NCI-H748 treated with DMSO at 0.1 percent for 48 hours (cell line): ENCODE data around the gene OPN3.

Experiments used
- DNase-seq: peaks from one replicate; lab custom pipeline; 2025; lab: John Stamatoyannopoulos, UW

OPN3 gene

DNA sequence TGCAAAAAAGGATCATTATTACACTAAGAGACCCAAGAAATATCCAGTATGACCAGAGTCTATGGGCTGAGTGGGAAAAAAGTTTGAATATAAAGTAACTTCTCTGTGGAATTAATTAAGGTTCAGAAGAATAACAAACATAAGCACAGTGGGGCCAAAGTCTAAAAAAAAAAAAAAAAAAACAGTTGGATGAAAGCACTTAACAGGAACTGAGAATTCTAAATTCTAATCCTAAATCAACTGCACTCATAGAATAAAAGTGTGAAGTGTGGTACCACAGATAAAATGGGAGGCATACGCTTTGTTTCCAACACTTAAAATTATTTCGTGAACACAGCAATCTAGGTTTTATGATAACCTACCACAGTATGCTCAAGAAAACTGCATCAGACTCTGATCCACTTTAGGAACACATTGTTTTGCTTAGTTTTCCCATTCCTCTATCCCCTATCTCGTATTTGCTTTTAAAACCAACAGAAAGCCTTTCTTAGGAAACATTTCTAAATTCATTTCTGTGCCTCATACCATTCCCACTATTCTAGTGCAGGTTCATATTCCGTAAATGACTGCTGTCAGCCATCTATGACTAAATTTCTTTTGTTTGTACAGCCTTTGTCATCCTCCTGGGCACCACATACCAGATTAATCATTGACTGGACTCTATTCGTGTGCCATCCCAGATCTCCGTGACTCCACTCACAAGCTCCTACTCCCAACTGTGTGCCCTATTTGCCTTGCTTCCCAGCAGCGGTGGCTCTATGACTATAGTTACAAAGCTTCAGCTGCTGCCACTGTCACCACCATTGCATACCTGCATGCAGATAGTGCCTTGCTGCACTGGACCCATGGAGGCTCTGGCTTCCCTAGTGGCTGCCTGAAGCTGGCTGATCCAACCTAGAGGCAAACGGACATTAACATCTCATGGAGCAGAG, 24.9 kb downstream of the OPN3 start:
- no peak for DNase-seq

DNA sequence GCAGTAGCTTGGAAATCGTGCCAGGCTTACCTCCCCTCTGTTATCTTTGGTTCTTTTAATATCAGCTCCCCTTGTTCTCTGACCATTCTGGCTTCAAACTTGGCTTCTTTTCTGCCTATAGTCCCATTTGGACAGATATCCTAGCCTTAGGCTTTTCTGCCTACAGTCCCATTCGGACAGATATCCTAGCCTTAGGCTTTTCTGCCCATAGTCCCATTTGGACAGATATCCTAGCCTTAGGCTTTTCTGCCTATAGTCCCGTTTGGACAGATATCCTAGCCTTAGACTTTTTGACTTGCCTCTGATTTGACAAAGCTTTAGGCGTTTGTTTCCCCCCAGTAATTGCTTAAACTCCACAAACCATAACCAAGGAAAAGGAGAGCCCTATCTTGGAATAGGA, 25.6 kb downstream of the OPN3 start:
- DNase-seq: no peak

DNA sequence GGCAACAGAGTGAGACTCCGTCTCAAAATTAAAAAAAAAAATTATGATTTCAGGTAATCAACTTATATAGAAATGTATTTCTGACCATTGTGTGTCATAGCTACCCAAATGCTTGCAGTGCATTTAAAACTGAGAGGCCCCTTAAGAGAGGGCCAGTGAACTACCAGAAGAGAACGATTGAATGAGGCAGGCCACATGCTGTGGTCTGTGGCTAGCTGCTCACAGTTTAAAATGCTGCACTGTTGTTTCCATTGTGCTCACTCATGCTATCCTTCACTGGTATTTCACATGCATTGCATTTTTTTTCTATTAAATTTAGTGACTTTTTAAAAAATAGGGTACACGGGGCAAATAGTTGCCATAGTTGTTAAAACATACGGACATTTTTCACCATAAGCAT, 26.0 kb downstream of the OPN3 start:
- no peak for DNase-seq

DNA sequence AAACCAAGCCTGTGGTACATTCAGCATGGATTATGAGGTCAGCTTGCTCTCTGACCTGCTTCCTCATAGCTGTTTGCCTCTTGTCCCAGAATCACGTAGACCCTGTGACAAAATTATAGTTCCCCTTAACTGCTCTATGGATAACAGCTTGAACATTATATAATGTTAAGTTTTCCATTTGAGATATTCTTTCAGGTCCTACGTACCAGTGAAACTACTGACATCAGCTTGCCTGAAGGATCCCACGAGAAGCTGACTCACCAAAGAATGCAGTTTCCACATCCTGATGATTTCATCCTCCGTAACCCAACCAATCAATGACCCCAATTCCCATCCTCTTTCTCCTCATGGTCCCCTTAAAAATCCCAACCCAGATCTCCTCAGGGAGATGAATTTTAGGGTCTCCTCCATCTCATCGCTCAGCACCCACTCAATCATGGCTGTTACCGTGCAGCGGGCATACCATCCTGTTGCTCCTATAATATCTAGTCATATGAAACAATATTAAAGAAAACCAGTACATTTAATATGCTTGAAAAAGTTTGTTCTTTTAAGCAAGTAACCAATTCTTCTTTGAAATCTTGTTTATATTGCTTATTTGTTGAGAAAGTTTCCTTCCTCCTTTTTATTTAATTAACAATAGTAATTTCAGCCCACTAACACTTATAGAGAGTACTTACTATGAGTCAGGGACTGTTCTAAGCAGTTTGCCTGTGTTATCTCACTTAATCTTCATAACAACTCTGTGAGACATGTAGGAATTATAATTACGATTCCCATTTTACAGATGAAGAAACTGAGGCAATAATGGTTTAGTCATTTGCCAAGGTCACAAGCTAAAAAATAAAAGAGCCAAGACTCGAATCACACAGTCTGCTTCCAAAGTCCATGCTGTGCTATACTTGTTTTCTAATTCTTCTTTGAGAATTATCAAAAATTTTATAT, 27.4 kb downstream of the OPN3 start:
- DNase-seq: no peak

DNA sequence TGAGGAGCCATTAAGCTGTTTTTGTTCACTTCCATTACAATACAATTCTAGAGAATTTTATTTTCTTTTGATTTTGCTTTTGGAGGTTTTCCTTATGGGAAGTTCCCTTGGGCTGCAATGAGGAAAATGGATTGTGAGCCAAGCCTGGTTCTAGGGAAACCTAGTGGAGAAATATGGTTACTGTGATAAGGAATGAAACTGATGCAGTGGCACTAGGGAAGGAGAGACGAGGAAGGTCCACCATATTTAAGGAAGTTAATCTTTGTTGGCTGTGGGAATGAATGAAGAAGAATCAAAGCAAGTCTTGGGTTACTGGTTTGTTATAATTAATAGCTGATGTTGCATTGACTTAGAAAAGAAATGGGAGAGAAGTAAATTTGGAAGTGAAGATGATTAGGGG, 28.4 kb downstream of the OPN3 start:
- DNase-seq: no peak

DNA sequence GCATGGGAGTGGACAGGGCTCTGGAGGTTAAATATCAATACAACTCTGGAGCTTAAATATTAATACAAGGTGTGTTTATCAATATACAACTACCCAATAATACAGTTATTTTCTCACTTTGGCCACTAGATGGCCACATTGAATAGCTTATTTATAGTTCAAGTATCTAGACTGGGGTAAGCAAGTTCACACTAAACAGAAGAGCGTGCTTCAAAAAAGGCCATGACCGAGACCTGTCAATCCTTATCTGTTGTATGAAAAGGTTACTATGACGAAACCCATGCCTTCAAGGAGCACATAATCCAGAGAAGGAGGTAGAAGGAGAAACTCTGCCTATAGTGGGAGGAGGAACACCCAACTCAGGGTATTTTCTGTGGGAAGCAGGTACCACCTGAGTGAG, 29.1 kb downstream of the OPN3 start:
- peak; percentile 23 for DNase-seq

DNA sequence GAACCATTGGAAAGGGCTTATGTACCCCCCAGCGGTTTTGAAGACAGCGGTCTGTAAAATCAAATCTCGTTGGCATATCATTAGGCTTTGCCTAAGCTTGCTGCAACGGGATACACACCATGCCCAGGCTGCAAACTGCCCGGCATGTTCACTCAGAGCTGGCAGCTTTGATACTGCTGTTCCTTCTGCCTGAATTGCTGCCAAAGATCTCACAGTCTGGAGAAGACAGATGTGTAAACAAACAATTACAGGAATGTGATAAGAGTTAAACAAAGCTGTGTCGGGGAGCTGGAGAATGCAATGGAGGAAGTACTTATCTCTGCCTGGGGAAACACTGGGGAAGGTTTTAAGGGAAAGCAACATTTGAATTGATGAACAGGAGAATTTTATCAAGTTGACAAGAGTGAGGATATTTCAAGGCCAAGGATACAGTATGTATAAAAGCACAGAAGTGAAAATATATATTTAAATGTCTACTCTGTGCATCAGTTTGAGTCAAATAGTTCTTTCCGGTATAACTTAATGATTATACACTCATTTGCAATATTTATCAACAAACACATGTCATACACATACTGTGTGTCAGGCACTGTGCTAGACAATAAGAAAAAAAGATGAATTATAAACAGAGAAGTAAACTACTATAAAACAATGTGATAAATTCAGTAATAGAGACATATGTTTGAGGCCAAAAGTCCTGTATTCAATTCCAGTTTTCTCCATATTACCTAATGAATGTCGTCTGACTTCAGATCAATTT, 29.9 kb downstream of the OPN3 start:
- no peak for DNase-seq

DNA sequence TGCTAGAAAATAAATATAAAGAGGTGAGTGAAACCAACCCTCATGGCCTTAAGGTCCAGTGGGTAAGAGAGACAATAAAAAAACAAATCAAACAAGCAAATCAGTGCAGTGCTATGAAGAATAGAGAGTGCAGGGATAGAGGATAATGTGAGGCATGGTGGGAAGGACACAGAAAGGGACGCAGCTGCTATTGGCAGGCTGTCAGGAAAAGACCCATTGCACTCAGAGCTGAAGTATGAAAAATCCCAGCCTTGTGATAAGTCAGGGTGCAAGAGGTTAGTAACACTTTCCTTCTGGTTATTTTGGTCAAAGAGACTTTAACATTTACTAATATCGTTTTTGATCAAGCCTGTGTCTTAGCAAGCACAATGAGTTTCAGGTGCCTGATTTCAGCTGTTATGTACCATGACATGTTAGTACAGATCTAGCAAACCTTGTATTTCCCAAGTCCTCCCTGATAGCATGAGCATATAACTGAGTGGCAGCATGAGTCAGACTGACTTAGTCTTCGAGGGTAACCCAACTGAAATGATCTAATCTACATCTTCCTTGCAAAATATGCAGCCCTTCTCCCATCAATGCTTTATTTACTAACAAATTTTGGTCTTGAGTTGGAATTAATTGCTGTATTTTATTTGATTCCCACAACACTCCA, 31.7 kb downstream of the OPN3 start:
- DNase-seq: no peak

DNA sequence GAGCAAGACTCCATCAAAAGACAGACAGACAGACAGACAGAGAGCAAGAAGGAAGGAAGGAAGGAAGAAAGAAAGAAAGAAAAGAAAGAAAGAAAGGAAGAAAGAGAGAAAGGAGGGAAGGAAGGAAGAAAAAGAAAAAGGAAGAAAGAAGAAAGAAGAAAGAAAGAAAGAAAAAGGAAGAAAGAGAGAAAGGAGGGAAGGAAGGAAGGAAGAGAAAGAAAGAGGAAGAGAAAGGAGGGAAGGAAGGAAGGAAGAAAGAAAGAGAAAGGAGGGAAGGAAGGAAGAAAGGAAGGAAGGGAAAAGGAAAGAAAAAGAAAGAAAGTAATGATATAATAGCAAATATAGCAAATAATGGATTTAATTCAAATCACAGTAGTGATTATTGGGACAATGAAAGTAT, 32.7 kb downstream of the OPN3 start:
- no peak for DNase-seq

DNA sequence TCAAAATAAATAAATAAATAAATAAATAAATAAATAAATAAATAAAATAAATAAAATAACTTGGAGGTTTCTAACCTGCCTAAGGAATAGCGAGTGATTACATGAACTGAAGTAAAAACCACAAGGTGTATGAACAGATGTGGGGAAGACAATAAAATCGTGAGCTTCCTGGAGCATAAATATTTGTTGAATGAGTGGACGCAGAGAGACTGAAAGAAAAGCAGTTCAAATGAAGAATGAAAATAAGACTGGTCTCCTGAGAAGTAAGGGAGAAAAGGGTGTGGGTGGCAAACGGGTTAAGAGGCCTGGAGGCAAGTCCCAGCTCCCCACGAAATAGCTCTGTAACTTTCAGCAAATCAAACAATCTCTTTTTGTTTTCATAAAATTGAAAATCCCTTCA, 33.6 kb downstream of the OPN3 start:
- no peak for DNase-seq

DNA sequence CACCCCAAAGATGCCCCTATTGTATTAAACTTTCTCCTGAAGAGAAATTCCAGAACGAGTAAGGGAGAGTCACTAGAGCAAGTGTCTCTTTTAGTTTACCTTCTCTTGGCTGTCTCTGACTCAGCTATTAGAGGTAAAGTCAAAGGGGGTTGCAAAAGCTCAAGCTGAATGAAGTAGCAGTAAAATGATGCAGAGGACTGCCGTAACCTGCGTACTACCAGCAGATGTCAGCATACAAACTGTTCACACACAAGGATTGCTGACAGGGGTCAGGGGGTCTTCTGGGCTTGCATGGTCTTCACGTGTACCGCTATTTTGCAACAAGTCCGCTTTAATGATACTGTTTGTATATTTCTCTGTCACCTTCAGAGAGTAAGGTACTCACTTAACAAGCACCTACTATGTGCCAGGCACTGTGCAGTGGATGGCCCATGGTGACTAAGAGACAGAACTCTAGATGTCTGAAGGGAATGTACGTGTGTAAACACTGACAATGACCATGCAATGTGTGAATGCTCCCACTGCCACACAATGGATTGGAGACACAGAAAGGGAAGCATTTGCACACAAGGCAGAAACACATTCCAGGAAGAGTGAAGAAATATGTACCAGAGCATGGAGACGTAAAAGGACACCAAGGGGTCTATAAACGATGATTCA, 34.9 kb downstream of the OPN3 start:
- no peak for DNase-seq

DNA sequence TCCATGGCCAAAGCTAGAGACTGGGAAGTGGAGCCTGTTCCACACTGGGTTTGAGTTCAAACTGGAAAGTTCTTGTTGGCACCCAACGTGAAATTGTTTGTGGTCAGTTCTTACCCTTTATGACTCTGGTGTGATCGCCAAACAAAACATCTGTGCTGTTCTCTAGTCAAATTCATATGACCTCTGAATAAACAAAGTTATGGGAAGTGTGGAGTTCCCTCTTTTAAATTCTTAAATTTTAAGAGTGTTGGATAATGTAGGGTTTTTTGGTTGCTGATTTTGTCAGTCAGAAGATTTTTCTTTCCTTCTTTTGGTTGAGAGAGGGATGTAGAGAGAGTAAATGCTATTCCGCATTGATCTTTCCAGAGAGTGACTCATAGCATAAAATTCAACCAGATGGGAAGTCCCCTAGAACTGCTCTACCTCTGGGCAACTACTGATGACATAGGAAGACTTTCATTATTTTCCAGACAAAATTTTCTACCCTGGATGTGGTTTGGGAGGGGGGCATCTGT, 36.4 kb downstream of the OPN3 start:
- DNase-seq: no peak

DNA sequence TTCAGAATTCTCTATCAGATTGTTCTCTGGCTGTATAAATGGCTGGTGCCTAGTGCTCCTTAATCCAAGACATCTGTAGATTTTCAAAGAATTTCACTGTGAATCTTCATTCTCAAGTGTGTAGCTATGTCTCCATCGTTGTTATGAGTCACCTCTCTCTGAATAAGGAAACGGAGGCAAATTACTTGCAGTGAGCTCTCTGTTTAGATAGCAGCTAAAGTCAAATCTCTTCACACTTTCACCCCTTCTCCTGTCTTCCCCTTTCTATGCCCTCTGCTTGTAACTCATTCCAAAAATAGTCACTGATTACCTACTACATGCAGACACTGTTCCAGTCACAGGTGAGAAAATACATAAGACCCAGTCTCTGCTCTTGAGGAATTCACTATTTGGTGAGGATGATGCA, 39.7 kb downstream of the OPN3 start:
- no peak for DNase-seq

DNA sequence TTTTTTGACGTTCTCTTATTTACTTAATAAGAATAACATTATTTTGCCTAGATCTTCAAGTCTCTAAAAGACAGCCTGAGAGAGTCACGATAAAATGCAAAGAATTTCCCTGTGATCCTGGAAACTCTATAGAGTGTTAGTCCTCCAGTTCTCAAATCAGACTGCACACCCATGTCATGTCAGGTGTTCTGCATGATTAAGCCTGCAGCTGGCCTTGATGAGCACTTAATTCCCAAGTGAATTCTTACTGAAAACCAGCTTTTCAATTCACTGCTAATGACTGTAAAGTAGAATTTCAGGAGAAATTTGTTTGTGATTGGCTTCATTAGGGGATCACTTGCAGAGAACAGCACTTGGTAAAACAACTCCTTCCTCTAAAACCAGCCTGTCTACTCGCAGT, 41.9 kb downstream of the OPN3 start:
- DNase-seq: no peak

DNA sequence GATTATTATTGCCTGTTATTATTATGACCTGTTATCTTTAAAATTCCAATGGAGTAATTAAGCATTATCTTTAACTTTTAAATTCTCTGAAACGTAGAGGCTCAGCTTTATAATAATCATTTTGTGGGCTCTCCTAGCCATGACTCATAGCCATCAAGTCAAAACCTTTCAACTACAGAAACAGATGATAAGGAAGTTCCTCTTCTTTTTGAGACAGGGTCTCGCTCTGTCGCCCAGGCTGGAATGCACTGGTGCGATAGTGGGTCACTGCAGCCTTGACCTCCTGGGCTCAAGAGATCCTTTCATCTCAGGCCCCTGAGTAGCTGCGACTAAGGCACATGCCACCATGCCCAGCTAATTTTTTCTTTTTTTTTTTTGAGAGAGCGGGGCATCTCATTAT, 43.5 kb downstream of the OPN3 start:
- no peak for DNase-seq

DNA sequence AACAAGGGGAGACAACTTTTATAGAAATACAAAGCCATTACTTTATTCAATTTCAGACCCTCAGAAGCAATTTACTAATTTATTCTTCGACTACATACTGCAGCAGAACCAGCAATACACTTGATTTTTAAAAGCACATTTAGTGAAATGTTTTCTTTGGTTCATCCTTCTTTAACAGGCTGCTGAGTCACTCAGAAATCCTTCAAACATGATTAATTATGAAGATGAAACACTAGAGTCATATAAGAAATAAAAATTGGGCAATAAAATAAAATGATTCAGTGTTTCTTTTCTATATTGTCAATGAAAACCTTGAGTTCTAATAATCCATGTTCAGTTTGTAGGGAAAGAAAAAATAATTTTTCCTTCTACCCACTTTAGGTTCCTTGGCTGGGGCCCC, 47.0 kb downstream of the OPN3 start:
- no peak for DNase-seq

DNA sequence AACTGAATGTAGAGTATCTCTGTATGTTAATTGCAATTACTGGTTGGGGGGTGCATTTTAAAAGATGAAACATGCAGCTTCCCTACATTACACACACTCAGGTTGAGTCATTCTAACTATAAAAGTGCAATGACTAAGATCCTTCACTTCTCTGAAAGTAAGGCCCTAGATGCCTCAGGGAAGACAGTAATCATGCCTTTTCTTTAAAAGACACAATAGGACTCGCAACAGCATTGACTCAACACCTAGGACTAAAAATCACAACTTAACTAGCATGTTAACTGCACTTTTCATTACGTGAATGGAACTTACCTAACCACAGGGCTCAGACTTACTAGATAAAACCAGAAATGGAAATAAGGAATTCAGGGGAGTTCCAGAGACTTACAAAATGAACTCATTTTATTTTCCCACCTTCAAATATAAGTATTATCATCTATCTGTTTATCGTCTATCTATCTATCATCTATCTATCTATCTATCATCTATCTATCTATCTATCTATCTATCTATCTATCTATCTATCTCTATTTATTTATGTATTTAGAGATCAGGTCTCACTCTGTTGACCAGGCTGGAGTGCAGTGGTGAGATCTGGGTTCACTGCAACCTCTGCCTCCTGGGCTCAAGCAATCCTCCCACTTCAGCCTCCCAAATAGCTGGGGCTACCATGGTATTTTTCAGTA, 47.8 kb downstream of the OPN3 start:
- no peak for DNase-seq

DNA sequence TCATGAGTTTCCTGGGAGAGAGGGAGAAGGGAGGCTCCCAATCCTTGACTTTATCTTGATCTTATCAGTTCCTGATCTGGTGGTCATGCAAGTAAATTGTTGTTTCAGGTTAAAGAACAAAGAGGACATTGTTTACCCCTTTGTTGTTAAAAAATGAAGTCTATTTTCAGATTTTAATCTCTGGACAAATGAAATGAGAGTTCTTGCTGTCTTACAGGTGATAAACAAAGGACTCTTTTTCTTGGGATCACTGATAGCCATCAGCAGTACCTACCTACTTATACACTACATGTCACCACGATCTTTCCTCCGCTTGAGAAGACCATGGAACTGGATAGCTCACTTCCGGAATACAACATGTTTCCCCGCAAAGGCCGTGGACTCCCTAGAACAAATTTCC, 48.4 kb downstream of the OPN3 start:
- DNase-seq: no peak

DNA sequence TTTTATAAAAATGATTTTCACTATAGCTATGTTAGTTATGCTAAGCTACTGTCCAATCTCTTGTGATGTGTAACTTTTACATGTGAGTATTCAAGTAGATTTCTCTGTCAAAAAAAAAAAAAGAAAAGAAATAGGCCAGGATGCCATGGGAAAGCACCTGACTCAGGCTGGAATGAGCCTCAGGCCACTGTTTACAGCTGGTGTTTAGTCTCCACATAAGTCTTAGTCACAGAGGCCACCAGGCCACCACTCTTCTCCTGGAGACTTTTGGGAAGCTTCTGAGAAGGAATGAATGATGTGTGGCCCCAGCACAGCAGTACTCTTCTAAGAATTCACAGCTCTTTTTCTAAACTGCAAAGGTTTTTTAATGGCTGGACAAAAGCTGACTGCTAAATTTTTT, 48.9 kb downstream of the OPN3 start:
- DNase-seq: no peak

DNA sequence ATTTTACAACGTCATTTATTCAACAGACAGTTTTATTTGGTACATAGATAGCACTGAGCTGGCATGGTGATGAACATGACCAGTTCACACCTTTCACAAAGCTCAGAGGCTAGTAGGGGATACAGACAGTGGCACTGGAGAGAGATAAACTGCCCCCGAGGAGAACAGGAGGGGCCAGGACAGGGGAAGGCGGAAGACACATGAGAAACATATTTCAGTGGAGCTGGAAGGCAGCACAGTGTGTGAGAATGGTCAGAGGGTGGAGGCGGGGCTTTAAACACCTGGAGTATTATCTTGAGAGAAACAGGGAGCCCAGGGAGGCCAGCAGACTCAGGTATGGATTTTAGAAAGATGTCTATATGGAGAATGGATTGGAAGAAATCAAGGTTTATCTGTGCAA, 49.5 kb downstream of the OPN3 start:
- DNase-seq: no peak
